GM23338 (cell line): ENCODE results near the gene MVP.

ENCODE experiments used
- CTCF ChIP-seq, 2 experiments: fragments of 200-600 bp in 1 of 2; sonication (generic) in 1 of 2; conservative IDR thresholded peaks; 2 replicates each; pipeline versions ENCODE4 v1.5.1 to v1.6.1; 2016 to 2017; ENCODE audit warnings: antibody characterized with exemption in 2 of 2, low read depth in 2 of 2, mild to moderate bottlenecking in 2 of 2, moderate library complexity in 1 of 2
- EZH2 ChIP-seq: fragments of 200-600 bp; sonication (generic); IDR thresholded peaks from one replicate; pipeline ENCODE4 v1.8.0; 2017; ENCODE audit warnings: antibody characterized with exemption, mild to moderate bottlenecking, low read depth; ENCODE audit not compliant: unreplicated experiment
- EZH2phosphoT487 ChIP-seq: fragments of 200-600 bp; sonication (generic); IDR thresholded peaks from one replicate; pipeline ENCODE4 v1.8.1; 2018; ENCODE audit warnings: antibody characterized with exemption; ENCODE audit not compliant: unreplicated experiment
- POLR2AphosphoS5 ChIP-seq: IDR thresholded peaks from 2 replicates; pipeline ENCODE4 v1.6.1; 2016; ENCODE audit warnings: antibody characterized with exemption, low read depth

- TF ChIP-seq CTCF (conservative IDR thresholded peaks at IDR 0.05; ENCODE audit: low read depth in 2 of 2) (peak in 1 of 2 experiments; percentile 30; a peak in 1 of 4 replicates), EZH2 (no peak), EZH2phosphoT487 (no peak), POLR2AphosphoS5 (no peak)
These were observed 42.2 kb downstream of the MVP start for GRCh38 chr16:29862383-29862883.
